Activated CD8-positive, alpha-beta T cell treated with anti-CD3 and anti-CD28 coated beads for 36 hours (primary cell): ENCODE measurements around the gene HSPA1A. TPM values are rescaled to one million over a fixed set of nuclear protein-coding genes. Genes with fewer than 3 reads are reported as not detected.

Source experiments
- ATAC-seq: fragments of 200-7000 bp; cut with Tn5 transposase; one replicate; pipeline ENCODE4 v1.10.0; 2021; ENCODE audit warnings: mild to moderate bottlenecking, moderate library complexity
- CTCF ChIA-PET: fragments of 350-600 bp; sonication (Branson Sonifier 250); formaldehyde crosslinking; loops from one replicate; lab custom pipeline; 2021; ENCODE audit warnings: antibody characterized with exemption; lab: Charles Lee
- POLR2A ChIA-PET: fragments of 350-600 bp; sonication (Branson Sonifier 250); formaldehyde crosslinking; loops from one replicate; lab custom pipeline; 2021; ENCODE audit warnings: antibody characterized with exemption; lab: Charles Lee
- DNase-seq: peaks from one replicate; pipeline ENCODE4 v3.0.0-alpha.2; 2020
- H3K27ac Mint-ChIP-seq: one replicate; pipeline ENCODE4 v1.8.0; 2021; ENCODE audit warnings: mild to moderate bottlenecking, mixed read lengths
- H3K27me3 Mint-ChIP-seq: one replicate; pipeline ENCODE4 v1.8.0; 2021; ENCODE audit warnings: mixed read lengths
- H3K36me3 Mint-ChIP-seq: one replicate; pipeline ENCODE4 v1.8.0; 2021; ENCODE audit warnings: low read depth, mixed read lengths
- H3K4me1 Mint-ChIP-seq: one replicate; pipeline ENCODE4 v1.8.0; 2021; ENCODE audit warnings: low read depth, mixed read lengths
- H3K4me3 Mint-ChIP-seq: one replicate; pipeline ENCODE4 v1.8.0; 2021; ENCODE audit warnings: mild to moderate bottlenecking, moderate library complexity, mixed read lengths
- H3K9me3 Mint-ChIP-seq: one replicate; pipeline ENCODE4 v1.8.0; 2021; ENCODE audit warnings: mixed read lengths
- intact Hi-C: fragments of 100-400 bp; cut with micrococcal nuclease; formaldehyde crosslinking; loops from one replicate; pipeline ENCODE4 v1.10.0; 2022
- total RNA-seq, 2 experiments: library from RNA; stranded (reverse); gene quantifications; one replicate each; pipeline ENCODE4 v1.2.3, GENCODE V29; 2021
- TF ChIP-seq, protein P1 (sequence below): fragments of 200-600 bp; IDR thresholded peaks from one replicate; pipeline ENCODE4 v1.8.0; 2022; ENCODE audit warnings: antibody characterized with exemption, mild to moderate bottlenecking

HSPA1A gene
- total RNA-seq, 2 experiments from 2014 or later: 36.6 to 37.8 TPM

DNA sequence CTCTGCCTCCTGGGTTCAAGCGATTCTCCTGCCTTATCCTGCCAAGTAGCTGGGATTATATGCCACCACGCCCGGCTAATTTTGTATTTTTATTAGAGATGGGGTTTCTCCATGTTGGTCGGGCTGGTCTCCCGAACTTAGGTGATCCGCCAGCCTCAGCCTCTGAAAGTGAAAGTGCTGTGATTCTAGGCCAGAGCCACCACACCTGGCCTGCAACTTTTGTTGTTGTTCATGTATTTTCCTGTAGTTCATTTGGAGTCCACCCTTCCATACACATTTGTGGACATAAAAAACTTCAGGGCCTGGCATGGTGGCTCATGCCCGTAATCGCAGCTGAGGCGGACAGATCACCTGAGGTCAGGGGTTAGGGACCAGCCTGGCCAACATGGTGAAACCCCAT, 26.7 kb downstream of the HSPA1A start:
- POLR2A ChIA-PET: interaction anchor here (0.7 to 1.0 kb wide), 6 partner anchors 11 to 107 kb away, joined by 3 to 4 read pairs (median 3); partner anchors contain the start of gene VARS1
- Mint-ChIP-seq H3K27me3 (no peaks in the 10 kb centered on the region), H3K4me3 (no peak overlapping the region), H3K27ac (no peak overlapping the region), H3K36me3 (peaks cover 44% of the 10 kb centered on the region), H3K4me1 (peaks cover 15% of the 10 kb centered on the region), H3K9me3 (no peaks in the 10 kb centered on the region)
- ATAC-seq (no peak), DNase-seq (no peak)
- TF ChIP-seq, protein P1, sequence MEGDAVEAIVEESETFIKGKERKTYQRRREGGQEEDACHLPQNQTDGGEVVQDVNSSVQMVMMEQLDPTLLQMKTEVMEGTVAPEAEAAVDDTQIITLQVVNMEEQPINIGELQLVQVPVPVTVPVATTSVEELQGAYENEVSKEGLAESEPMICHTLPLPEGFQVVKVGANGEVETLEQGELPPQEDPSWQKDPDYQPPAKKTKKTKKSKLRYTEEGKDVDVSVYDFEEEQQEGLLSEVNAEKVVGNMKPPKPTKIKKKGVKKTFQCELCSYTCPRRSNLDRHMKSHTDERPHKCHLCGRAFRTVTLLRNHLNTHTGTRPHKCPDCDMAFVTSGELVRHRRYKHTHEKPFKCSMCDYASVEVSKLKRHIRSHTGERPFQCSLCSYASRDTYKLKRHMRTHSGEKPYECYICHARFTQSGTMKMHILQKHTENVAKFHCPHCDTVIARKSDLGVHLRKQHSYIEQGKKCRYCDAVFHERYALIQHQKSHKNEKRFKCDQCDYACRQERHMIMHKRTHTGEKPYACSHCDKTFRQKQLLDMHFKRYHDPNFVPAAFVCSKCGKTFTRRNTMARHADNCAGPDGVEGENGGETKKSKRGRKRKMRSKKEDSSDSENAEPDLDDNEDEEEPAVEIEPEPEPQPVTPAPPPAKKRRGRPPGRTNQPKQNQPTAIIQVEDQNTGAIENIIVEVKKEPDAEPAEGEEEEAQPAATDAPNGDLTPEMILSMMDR: no peak
- CTCF ChIA-PET: no interaction called here
- intact Hi-C loops: no loop called here

DNA sequence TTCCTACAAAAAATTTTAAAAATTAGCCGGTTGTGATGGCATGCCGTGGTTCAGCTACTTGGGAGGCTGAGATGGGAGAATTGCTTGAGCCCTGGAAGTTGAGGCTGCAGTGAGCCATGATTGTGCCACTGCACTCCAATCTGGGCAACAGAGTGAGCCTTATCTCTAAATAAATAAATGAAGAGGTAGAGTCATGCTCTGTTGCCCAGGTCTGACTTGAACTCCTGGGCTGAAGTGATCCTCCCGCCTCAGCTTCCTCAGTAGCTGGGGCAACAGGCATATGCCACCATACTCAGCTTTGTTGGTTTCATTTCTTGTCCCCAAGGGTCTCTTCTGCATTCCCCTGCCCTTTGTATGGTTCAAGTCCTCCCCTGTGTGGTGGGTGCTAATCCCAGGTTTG, 29.2 kb downstream of the HSPA1A start:
- POLR2A ChIA-PET: interaction anchor here (1.0 to 5.6 kb wide), 3 partner anchors 9 to 58 kb away, joined by 3 to 27 read pairs (median 6); no protein-coding TSS in a partner anchor
- CTCF ChIA-PET: interaction anchor here (1.0 kb wide), 1 partner anchor 19 kb away, joined by 4 read pairs; no protein-coding TSS in a partner anchor
- TF ChIP-seq, protein P1: no peak
- H3K27ac Mint-ChIP-seq: no peak overlapping the region
- no peaks in the 10 kb centered on the region for H3K9me3 Mint-ChIP-seq
- ATAC-seq (no peak), DNase-seq (no peak)
- H3K27me3 Mint-ChIP-seq: no peaks in the 10 kb centered on the region
- H3K4me1 Mint-ChIP-seq: peaks cover under 1% of the 10 kb centered on the region
- H3K4me3 Mint-ChIP-seq: no peak overlapping the region
- intact Hi-C loops: no loop called here
- H3K36me3 Mint-ChIP-seq: peaks cover 20% of the 10 kb centered on the region

DNA sequence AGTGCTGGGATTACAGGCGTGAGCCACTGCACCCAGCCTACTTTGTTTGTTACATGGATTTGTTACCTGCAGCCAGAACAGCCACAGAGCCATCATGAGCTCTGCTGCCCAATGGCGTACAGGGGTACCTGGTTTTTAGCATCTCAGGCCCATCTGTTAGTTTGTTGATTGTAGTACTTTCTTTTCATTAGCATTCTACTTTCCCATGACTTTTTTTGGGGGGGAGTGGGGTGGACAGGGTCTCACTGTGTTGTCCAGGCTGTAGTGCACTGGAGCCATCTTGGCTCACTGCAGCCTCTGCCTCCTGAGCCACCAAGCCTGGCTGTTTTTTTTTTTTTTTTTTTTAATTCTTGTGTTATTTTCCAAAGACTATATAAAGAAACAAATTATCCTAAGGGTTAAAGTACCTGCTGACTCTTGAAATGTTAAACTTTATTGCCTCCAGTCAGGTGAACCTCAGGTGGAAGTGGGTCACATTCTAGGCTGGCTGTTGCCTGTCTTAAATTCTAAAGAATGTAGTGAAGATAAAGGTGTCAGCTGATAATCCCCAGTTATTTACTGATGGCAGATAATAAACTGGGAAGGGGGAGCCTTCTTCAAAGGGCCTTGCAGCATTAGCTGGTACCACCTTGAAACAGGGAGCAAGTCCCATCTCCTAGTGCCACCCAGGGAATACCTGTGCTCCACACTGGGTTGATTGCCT, 32.1 kb downstream of the HSPA1A start:
- ChIA-PET POLR2A (interaction anchor here (1.4 to 5.6 kb wide), 2 partner anchors 12 to 112 kb away, joined by 3 to 27 read pairs; partner anchors contain the start of genes NELFE and SKIC2), CTCF (interaction anchor here (1.2 to 1.7 kb wide), 2 partner anchors 42 to 78 kb away, joined by 4 to 5 read pairs; no protein-coding TSS in a partner anchor)
- Mint-ChIP-seq H3K4me1 (no peaks in the 10 kb centered on the region), H3K4me3 (no peak overlapping the region), H3K9me3 (no peaks in the 10 kb centered on the region), H3K27ac (no peak overlapping the region), H3K27me3 (no peaks in the 10 kb centered on the region), H3K36me3 (peaks cover 2% of the 10 kb centered on the region)
- intact Hi-C loops: no loop called here
- DNase-seq (no peak), ATAC-seq (no peak)
- TF ChIP-seq, protein P1: no peak

DNA sequence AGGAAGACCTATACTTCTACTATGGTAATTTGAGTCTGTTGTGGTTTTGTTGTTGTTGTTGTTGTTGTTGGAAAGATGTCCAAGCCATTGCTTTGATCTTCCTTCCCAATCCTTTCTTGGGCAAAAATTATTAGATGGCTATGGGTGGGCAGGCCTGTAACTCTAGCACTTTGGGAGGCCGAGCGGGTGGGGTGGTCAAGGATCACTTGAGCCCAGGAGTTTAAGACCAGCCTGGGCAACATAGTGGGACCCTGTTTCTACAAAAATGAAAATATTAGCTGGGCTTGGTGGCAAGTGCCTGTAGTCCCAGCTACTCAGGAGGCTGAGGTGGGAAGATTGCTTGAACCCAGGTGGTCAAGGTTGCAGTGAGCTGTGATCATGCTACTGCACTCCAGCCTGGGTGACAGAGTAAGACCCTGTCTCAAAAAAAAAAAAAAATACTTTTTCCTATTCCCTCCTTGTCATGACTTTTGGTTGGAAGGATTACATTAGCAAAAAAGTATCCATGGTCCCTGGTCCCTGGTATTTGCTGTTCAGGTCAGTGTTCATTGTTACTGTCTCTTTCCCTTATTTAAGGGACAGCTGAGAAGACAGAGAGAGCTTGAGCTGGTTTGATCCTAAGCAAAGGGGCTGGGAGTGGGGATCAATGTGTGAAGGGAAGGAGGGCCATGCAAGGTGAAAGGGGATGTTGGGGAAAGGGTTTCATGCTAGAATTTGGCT, 35.6 kb downstream of the HSPA1A start:
- H3K9me3 Mint-ChIP-seq: no peaks in the 10 kb centered on the region
- ChIA-PET CTCF (interaction anchor here (0.9 kb wide), 1 partner anchor 102 kb away, joined by 3 read pairs; no protein-coding TSS in a partner anchor), POLR2A (no interaction called here)
- ATAC-seq (no peak), DNase-seq (no peak)
- no peak overlapping the region for H3K4me3 Mint-ChIP-seq
- no peaks in the 10 kb centered on the region for H3K27me3 Mint-ChIP-seq
- TF ChIP-seq, protein P1: no peak
- H3K27ac Mint-ChIP-seq: no peak overlapping the region
- intact Hi-C loops: no loop called here
- H3K4me1 Mint-ChIP-seq: no peaks in the 10 kb centered on the region
- H3K36me3 Mint-ChIP-seq: peaks cover 4% of the 10 kb centered on the region
